ENCODE measurements around the gene RAB36.
A peak's percentile ranks its signal among the peaks of the same experiment; 100 is the strongest.

The RAB36 gene

DNA sequence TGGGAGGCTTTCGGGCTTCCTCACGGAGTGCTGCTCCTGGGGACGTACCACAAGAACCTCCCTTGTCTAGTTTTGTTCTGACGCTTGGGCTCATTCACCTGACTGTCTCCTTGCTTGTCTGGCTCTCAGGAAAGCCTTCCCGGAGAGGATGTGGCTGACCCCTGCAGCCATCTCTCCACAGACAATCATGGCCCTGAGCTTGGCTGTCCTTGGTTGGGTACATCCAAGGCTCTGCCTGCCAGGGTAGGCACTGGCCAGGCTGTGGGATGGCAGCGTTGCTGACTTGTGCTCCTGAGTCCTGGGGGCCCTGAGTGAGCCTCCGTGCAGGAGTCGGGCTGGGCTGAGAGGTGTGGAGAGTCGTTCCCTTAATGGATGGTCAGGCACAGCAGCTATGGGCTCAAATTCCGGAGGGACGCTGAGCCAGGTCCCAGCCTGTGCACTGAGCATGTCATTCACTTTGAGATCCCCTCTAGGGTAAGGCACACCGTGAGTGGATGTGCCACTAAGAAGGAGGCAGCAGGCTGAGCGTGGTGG lies 67.8 kb downstream of the RAB36 start:
- H3K27me3 ChIP-seq = no peaks in the 10 kb centered on the region
- DNase-seq = no peak
- intact Hi-C loops (cut with DNase I; ENCODE audit: low total_unique reads) = no loop called here
- peaks cover 6 to 73% (median 43%) of the 10 kb centered on the region in 4 donors for H3K4me1 ChIP-seq
- peak overlapping the region in 1 of 2 donors; percentile 11 for H3K27ac ChIP-seq
- no peak for TF ChIP-seq CTCF (IDR thresholded peaks at IDR 0.05)
- H3K4me3 ChIP-seq = no peak overlapping the region
- H3K36me3 ChIP-seq = peaks cover 0 to under 1% (median 0%) of the 10 kb centered on the region in 3 donors
- H3K9me3 ChIP-seq = no peaks in the 10 kb centered on the region

GRCh38 chr22:23213581-23214334 lies 68.5 kb downstream of the RAB36 start:
- Histone ChIP-seq H3K4me1 (peaks cover 13 to 79% (median 50%) of the 10 kb centered on the region in 4 donors), H3K27me3 (no peaks in the 10 kb centered on the region), H3K4me3 (no peak overlapping the region), H3K9me3 (no peaks in the 10 kb centered on the region), H3K27ac (peak overlapping the region in 1 of 2 donors; percentile 8), H3K36me3 (no peaks in the 10 kb centered on the region)
- TF ChIP-seq CTCF (IDR thresholded peaks at IDR 0.05) = no peak
- DNase-seq = no peak
- intact Hi-C loops (cut with DNase I; ENCODE audit: low total_unique reads) = no loop called here
